ENCODE results near the gene EIF3CL.
"Not testable (repeated sequence)": the region's sequence is repeated elsewhere in the genome, so short reads cannot be mapped to it uniquely, and the experiment has no call there.

GRCh38 chr16:28330981-28331380 is 72.7 kb downstream of the EIF3CL start:
- TF ChIP-seq, protein P1, sequence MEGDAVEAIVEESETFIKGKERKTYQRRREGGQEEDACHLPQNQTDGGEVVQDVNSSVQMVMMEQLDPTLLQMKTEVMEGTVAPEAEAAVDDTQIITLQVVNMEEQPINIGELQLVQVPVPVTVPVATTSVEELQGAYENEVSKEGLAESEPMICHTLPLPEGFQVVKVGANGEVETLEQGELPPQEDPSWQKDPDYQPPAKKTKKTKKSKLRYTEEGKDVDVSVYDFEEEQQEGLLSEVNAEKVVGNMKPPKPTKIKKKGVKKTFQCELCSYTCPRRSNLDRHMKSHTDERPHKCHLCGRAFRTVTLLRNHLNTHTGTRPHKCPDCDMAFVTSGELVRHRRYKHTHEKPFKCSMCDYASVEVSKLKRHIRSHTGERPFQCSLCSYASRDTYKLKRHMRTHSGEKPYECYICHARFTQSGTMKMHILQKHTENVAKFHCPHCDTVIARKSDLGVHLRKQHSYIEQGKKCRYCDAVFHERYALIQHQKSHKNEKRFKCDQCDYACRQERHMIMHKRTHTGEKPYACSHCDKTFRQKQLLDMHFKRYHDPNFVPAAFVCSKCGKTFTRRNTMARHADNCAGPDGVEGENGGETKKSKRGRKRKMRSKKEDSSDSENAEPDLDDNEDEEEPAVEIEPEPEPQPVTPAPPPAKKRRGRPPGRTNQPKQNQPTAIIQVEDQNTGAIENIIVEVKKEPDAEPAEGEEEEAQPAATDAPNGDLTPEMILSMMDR (IDR thresholded peaks at IDR 0.05; ENCODE audit: low read depth, low read length) = not testable (repeated sequence)
- TF ChIP-seq EZH2phosphoT487 (IDR thresholded peaks at IDR 0.05; ENCODE audit: low read depth) = not testable (repeated sequence)

Data from OCI-LY3 (cell line).